ENCODE data around the gene KRT74. TPM values are rescaled to one million over a fixed set of nuclear protein-coding genes. Genes with fewer than 3 reads are reported as not detected.

Gene KRT74
- total and polyA plus RNA-seq, 2 of the 8 experiments (the other 6 are each of a cell fraction or from before 2014, with no cell fraction given): not detected

DNA sequence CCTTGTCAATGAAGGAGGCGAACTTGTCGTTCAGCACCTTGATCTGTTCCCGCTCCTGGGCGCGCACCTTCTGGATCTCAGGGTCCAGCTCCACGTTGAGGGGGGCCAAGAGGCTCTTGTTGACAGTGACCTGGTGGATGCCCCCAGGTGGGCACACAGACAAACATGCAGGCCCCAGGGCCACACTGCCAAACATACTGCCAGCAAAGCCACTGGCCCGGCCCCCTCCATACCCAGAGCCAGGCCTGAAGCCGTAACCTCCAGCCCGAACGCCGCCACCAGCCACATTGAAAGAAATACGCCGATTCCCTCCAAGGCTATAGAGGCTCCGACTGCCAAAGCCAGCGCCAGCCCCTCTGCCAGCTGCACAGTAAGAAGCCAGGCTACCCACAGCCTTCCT is 337 bp downstream of the KRT74 start:
- Histone ChIP-seq H4K5ac (ENCODE audit: insufficient read length, low read depth, low read length) (no peak overlapping the region), H3K4me1 (replicated peaks in 1 of 4; ENCODE audit: control insufficient read depth in 3 of 4, insufficient read depth in 4 of 4, low read length in 3 of 4) (no peaks in the 10 kb centered on the region), H3K4me2 (ENCODE audit: insufficient read depth in 1 of 2, low read depth in 2 of 2, low read length in 2 of 2) (no peak overlapping the region), H3K4ac (replicated peaks; ENCODE audit: insufficient read length, low read depth, low read length) (no peak overlapping the region), H2BK5ac (ENCODE audit: low read depth, low read length) (no peak overlapping the region), H4K8ac (ENCODE audit: extremely low read depth, insufficient read depth, low read length) (no peak overlapping the region), H2AK5ac (ENCODE audit: low read depth, low read length) (no peak overlapping the region), H4K20me1 (replicated peaks in 1 of 2; ENCODE audit: control insufficient read depth in 1 of 2, insufficient read depth in 2 of 2, low read length in 2 of 2) (no peaks in the 10 kb centered on the region), H3K79me2 (ENCODE audit: control insufficient read depth in 1 of 2, insufficient read depth in 2 of 2, low read length in 2 of 2) (no peaks in the 10 kb centered on the region), H3K14ac (ENCODE audit: insufficient read length) (no peak overlapping the region), H3K36me3 (ENCODE audit: control insufficient read depth in 2 of 4, insufficient read depth in 4 of 4, low read length in 3 of 4) (no peaks in the 10 kb centered on the region), H3K23me2 (ENCODE audit: low read depth, low read length) (no peaks in the 10 kb centered on the region), H3K9me3 (ENCODE audit: insufficient read depth in 2 of 2, low read depth in 1 of 2, low read length in 1 of 2) (no peaks in the 10 kb centered on the region), H4K91ac (replicated peaks; ENCODE audit: insufficient read length, low read length) (no peak overlapping the region), H3K18ac (ENCODE audit: extremely low read depth, low read length) (no peak overlapping the region; the same call in 1 of the 2 replicates), H2AFZ (ENCODE audit: low read length) (no peak overlapping the region), H2BK20ac (ENCODE audit: low read length) (no peak overlapping the region), H2BK12ac (ENCODE audit: low read depth, low read length) (no peak overlapping the region), H3K9ac (replicated peaks in 1 of 4; ENCODE audit: extremely low read depth in 1 of 4, low read depth in 3 of 4, low read length in 3 of 4) (no peak overlapping the region), H3K79me1 (ENCODE audit: low read depth, low read length) (no peaks in the 10 kb centered on the region), H3K27ac (ENCODE audit: low read depth, low read length) (no peak overlapping the region), H2BK120ac (replicated peaks; ENCODE audit: low read depth, low read length) (no peak overlapping the region), H2BK15ac (ENCODE audit: low read length) (no peak overlapping the region), H3K23ac (ENCODE audit: insufficient read length) (no peak overlapping the region), H3K56ac (replicated peaks; ENCODE audit: insufficient read length, low read depth, low read length) (no peak overlapping the region), H3K4me3 (ENCODE audit: extremely low read depth in 1 of 4, insufficient read depth in 2 of 4, low read depth in 3 of 4, low read length in 4 of 4) (no peak overlapping the region), H3K27me3 (replicated peaks in 1 of 4; ENCODE audit: control insufficient read depth in 3 of 4, extremely low read depth in 1 of 4, insufficient read depth in 3 of 4, low read length in 3 of 4) (no peaks in the 10 kb centered on the region; a peak in 2 of 7 replicates)
- no peak for FAIRE-seq
- ChIA-PET POLR2A (ENCODE audit: partially characterized antibody) (no interaction called here), CTCF (ENCODE audit: partially characterized antibody) (interaction anchor here (0.8 to 4.7 kb wide), 12 partner anchors 10 to 311 kb away, joined by 3 to 29 read pairs (median 7); no protein-coding TSS in a partner anchor)
- TF ChIP-seq CBX8 (IDR thresholded peaks at IDR 0.05; ENCODE audit: borderline replicate concordance, low read depth, low read length): no peak
- TF ChIP-seq CBX5 (IDR thresholded peaks at IDR 0.05; ENCODE audit: low read depth, low read length): no peak
- no peak for TF ChIP-seq RAD21 (IDR thresholded peaks at IDR 0.05 in 1 of 2, conservative IDR thresholded peaks at IDR 0.05 in 1 of 2; ENCODE audit: low read depth in 2 of 2, low read length in 2 of 2)
- TF ChIP-seq TBP (IDR thresholded peaks at IDR 0.05; ENCODE audit: low read depth, low read length): no peak
- no peak for TF ChIP-seq TCF12 (IDR thresholded peaks at IDR 0.05; ENCODE audit: low read depth, low read length)
- TF ChIP-seq PHF8 (conservative IDR thresholded peaks at IDR 0.05; ENCODE audit: low read depth, low read length): no peak
- WGBS, 2 experiments (ENCODE audit: extremely low coverage in 1 of 2, insufficient coverage in 1 of 2, insufficient read length in 1 of 2, insufficient replicate concordance in 2 of 2, low coverage in 1 of 2, low lambda C conversion rate in 2 of 2, missing lambda C conversion rate in 1 of 2): 86% methylated on average over 15 of the region's 15 CpGs; no CpG with 5 or more reads in 1 of the 2 experiments
- no peak for DNase-seq (ENCODE audit: low read depth in 1 of 2, low spot score in 2 of 2)
